GM18507 (cell line): ENCODE data around the gene STIP1.
A peak's percentile ranks its signal among the peaks of the same experiment; 100 is the strongest.
"Not testable (repeated sequence)": the region's sequence is repeated elsewhere in the genome, so short reads cannot be mapped to it uniquely, and the experiment has no call there.

Source experiments
- DNase-seq: peaks from one replicate; pipeline ENCODE4 v3.0.0; 2011; ENCODE audit warnings: low read depth; ENCODE audit not compliant: insufficient read length; ENCODE audit errors: extremely low spot score
- FAIRE-seq: peaks from 2 replicates; lab custom pipeline; 2011; peaks lifted over from hg19 to GRCh38; lab: Jason Lieb, UNC

The STIP1 gene

GRCh38 chr11:64245797-64246620 lies 60.0 kb downstream of the STIP1 start:
- DNase-seq (no peak), FAIRE-seq (no peak)

- not testable (repeated sequence) for DNase-seq, FAIRE-seq
Observed at GRCh38 chr11:64246621-64246870, 60.6 kb downstream of the STIP1 start.

- DNase-seq: no peak
- FAIRE-seq: peak; percentile 5
Observed at GRCh38 chr11:64246871-64247728, 61.1 kb downstream of the STIP1 start, which contains the start of gene PPP1R14B. Gene PPP1R14B (minus strand): TSS chr11:64246943. CDS start chr11:64246673, 270 bp downstream.

GRCh38 chr11:64247729-64248531 lies 62.0 kb downstream of the STIP1 start:
- no peak for FAIRE-seq
- no peak for DNase-seq

- no peak for DNase-seq
- no peak for FAIRE-seq
Observed at GRCh38 chr11:64248578-64248977, 62.6 kb downstream of the STIP1 start.

- no peak for DNase-seq
- no peak for FAIRE-seq
Observed at GRCh38 chr11:64249038-64249437, 63.1 kb downstream of the STIP1 start.

GRCh38 chr11:64249563-64250414 lies 63.8 kb downstream of the STIP1 start:
- no peak for FAIRE-seq
- no peak for DNase-seq

- FAIRE-seq: no peak
- no peak for DNase-seq
Observed at GRCh38 chr11:64250415-64251015, 64.5 kb downstream of the STIP1 start.

- FAIRE-seq (no peak), DNase-seq (peak; percentile 82)
Observed at GRCh38 chr11:64251016-64251752, 65.2 kb downstream of the STIP1 start, which contains the start of gene PLCB3. Gene PLCB3 (plus strand): TSS chr11:64251530. CDS start chr11:64251650, 120 bp downstream.

- DNase-seq (no peak), FAIRE-seq (no peak)
Observed at GRCh38 chr11:64251753-64252002, 65.7 kb downstream of the STIP1 start.

GRCh38 chr11:64252003-64252872 lies 66.3 kb downstream of the STIP1 start:
- FAIRE-seq (no peak), DNase-seq (no peak)

GRCh38 chr11:64253043-64253442 lies 67.1 kb downstream of the STIP1 start:
- FAIRE-seq (no peak), DNase-seq (no peak)

GRCh38 chr11:64253481-64253880 lies 67.5 kb downstream of the STIP1 start:
- FAIRE-seq (no peak), DNase-seq (no peak)
